ENCODE results near the gene SLC6A3.
"Not testable (repeated sequence)": the region's sequence is repeated elsewhere in the genome, so short reads cannot be mapped to it uniquely, and the experiment has no call there.

The SLC6A3 gene

GRCh38 chr5:1364211-1364610 lies 81.0 kb downstream of the SLC6A3 start:
- DNase-seq: no peak
- in situ Hi-C loops (cut with MboI; ENCODE audit: low pct_unique_long_range_greater_than_20kb, low sequenced_read_pairs): no loop called here

- DNase-seq: no peak
- in situ Hi-C loops (cut with MboI; ENCODE audit: low pct_unique_long_range_greater_than_20kb, low sequenced_read_pairs): no loop called here
These were observed 81.7 kb downstream of the SLC6A3 start for GRCh38 chr5:1363581-1363980.

GRCh38 chr5:1363160-1363559 lies 82.1 kb downstream of the SLC6A3 start:
- no peak for DNase-seq
- in situ Hi-C loops (cut with MboI; ENCODE audit: low pct_unique_long_range_greater_than_20kb, low sequenced_read_pairs): no loop called here

GRCh38 chr5:1362242-1363015 lies 82.8 kb downstream of the SLC6A3 start:
- in situ Hi-C loops (cut with MboI; ENCODE audit: low pct_unique_long_range_greater_than_20kb, low sequenced_read_pairs): no loop called here
- DNase-seq: no peak

- DNase-seq: no peak
- in situ Hi-C loops (cut with MboI; ENCODE audit: low pct_unique_long_range_greater_than_20kb, low sequenced_read_pairs): no loop called here
These were observed 84.4 kb downstream of the SLC6A3 start for GRCh38 chr5:1360861-1361260.

GRCh38 chr5:1360367-1360766 lies 84.9 kb downstream of the SLC6A3 start:
- in situ Hi-C loops (cut with MboI; ENCODE audit: low pct_unique_long_range_greater_than_20kb, low sequenced_read_pairs); DNase-seq: not testable (repeated sequence)

- in situ Hi-C loops (cut with MboI; ENCODE audit: low pct_unique_long_range_greater_than_20kb, low sequenced_read_pairs): no loop called here
- DNase-seq: no peak
These were observed 85.5 kb downstream of the SLC6A3 start for GRCh38 chr5:1359713-1360112.

GRCh38 chr5:1359031-1359645 lies 86.1 kb downstream of the SLC6A3 start:
- DNase-seq: no peak
- in situ Hi-C loops (cut with MboI; ENCODE audit: low pct_unique_long_range_greater_than_20kb, low sequenced_read_pairs): no loop called here

GRCh38 chr5:1358726-1359025 lies 86.6 kb downstream of the SLC6A3 start:
- in situ Hi-C loops (cut with MboI; ENCODE audit: low pct_unique_long_range_greater_than_20kb, low sequenced_read_pairs): no loop called here
- DNase-seq: no peak

GRCh38 chr5:1357946-1358725 lies 87.1 kb downstream of the SLC6A3 start:
- in situ Hi-C loops (cut with MboI; ENCODE audit: low pct_unique_long_range_greater_than_20kb, low sequenced_read_pairs): no loop called here
- DNase-seq: no peak

GRCh38 chr5:1356873-1357787 lies 88.1 kb downstream of the SLC6A3 start:
- DNase-seq: no peak
- in situ Hi-C loops (cut with MboI; ENCODE audit: low pct_unique_long_range_greater_than_20kb, low sequenced_read_pairs): no loop called here

- in situ Hi-C loops (cut with MboI; ENCODE audit: low pct_unique_long_range_greater_than_20kb, low sequenced_read_pairs): no loop called here
- DNase-seq: no peak
These were observed 90.7 kb downstream of the SLC6A3 start for GRCh38 chr5:1354576-1354975.

GRCh38 chr5:1352231-1353219 lies 92.7 kb downstream of the SLC6A3 start:
- in situ Hi-C loops (cut with MboI; ENCODE audit: low pct_unique_long_range_greater_than_20kb, low sequenced_read_pairs): no loop called here
- DNase-seq: no peak

- no peak for DNase-seq
- in situ Hi-C loops (cut with MboI; ENCODE audit: low pct_unique_long_range_greater_than_20kb, low sequenced_read_pairs): no loop called here
These were observed 94.1 kb downstream of the SLC6A3 start for GRCh38 chr5:1351156-1351555.

GRCh38 chr5:1349246-1349645 lies 96.0 kb downstream of the SLC6A3 start:
- DNase-seq: no peak
- in situ Hi-C loops (cut with MboI; ENCODE audit: low pct_unique_long_range_greater_than_20kb, low sequenced_read_pairs): no loop called here

- in situ Hi-C loops (cut with MboI; ENCODE audit: low pct_unique_long_range_greater_than_20kb, low sequenced_read_pairs): no loop called here
- no peak for DNase-seq
These were observed 96.3 kb downstream of the SLC6A3 start for GRCh38 chr5:1348986-1349245.

- no peak for DNase-seq
- in situ Hi-C loops (cut with MboI; ENCODE audit: low pct_unique_long_range_greater_than_20kb, low sequenced_read_pairs): no loop called here
These were observed 97.7 kb downstream of the SLC6A3 start for GRCh38 chr5:1347571-1347970.

GRCh38 chr5:1346627-1347440 lies 98.4 kb downstream of the SLC6A3 start:
- no peak for DNase-seq
- in situ Hi-C loops (cut with MboI; ENCODE audit: low pct_unique_long_range_greater_than_20kb, low sequenced_read_pairs): no loop called here
